Stimulated activated CD4-positive, alpha-beta T cell treated with anti-CD3 and anti-CD28 coated beads, TNF-alpha, amount 100 ng/mL, for 4 hours (primary cell): ENCODE data around the gene ERC2.

Experiments
- DNase-seq, 3 experiments: peaks; one replicate each; pipeline ENCODE4 v3.0.0-alpha.2; 2020; ENCODE audit warnings: low read depth in 3 of 3

ERC2 gene

DNA sequence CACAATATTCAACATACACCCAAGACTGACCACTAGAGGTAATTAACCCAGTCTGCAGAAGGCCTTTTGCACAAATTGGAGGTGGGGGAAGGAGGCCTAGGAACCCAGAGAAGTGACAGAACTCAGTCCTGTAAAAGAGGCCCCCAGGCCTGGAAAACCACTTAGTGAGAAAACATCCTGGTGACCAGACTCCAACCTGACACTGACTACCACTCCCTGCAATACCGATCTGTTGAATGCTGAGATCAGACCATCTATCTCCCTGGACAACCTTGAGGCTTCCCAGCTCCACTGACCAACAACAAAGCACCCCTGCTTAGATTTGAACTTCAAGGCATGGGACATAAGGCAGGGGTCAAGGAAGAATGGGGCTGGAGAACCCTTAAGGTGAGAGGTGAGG, 719.2 kb downstream of the ERC2 start:
- no peak for DNase-seq

DNA sequence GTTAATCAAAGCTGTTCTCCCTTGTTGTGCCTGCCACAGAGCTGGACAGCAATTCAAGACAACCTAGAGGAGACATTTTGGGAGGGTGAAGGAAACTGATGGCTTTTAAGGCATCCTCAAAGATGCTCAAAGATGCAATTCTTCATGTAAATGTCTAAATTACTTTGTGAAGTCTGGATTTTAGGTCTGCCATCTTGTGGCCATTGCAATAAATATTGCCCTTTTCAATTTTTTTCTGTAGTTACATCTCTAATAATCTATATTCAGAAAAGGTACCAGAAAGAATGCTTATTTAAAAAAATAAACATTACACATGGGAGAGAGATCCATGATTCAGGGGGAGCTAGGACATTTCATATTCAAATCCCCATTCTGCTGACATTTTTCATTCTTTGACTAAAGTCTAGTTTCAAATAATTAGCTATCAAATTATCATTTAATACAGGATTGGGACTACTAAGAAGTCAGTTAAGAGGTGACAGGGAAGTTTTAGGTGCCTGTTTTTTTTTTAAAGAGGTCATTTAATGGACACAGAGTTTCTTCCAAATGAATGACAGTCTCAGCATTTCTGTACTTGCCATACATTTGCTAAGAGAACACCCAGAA, 721.4 kb downstream of the ERC2 start:
- no peak for DNase-seq

DNA sequence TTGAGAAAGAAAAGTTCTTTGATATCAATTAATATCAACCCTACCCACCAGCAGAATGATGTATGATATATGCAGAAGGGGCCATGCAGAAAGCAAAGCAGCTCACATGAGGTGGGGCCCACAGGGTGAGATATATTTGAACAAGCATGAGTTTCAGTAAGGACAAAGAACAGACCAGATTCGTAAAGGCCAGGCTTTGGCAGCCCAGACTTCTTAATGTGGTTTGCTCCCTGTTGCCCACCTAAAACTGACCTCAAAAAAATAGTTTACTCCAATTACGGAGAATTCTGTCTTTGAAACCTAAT, 725.5 kb downstream of the ERC2 start:
- DNase-seq: no peak

GRCh38 chr3:55742022-55742831, 726.0 kb downstream of the ERC2 start:
- DNase-seq: no peak

DNA sequence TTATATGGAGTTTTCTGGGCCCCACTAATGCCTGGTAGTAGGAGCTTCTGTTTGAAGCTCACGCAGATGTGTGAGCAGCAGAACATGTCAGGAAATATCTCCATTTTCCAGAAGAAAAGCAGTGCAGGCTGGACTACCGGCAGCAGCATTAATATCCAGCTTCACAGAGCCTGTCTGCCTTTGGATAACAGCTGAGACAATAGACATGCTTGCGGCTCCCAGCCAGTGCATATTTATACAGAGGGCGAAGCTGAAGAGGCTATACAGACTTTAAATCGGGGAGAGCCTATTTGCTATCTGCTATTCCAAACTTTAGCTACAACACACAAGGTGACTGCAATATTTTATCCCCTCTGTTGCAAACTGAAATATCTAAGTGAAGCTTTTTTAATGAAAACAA, 731.1 kb downstream of the ERC2 start:
- DNase-seq: no peak

DNA sequence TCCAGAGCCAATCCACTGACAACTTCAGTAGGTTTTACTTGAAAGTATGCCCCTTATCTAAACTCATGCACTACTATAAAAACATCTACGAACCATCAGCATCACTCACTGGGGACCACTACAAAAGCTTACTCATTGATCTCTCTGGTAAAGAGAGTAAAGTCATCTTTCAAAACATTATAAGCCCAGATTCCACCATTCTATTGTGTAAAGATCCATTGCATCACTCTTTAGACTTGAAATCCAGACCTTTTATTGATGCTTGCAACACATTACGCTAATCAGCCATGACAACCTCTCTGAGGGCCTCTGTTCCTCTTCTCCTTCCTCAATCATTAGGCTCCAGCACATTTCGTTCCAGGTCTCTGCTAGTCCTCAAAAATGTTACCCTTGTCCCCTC, 732.3 kb downstream of the ERC2 start:
- DNase-seq: no peak

- DNase-seq: no peak
Measured at GRCh38 chr3:55731741-55732140, 736.5 kb downstream of the ERC2 start.

- no peak for DNase-seq
Measured at GRCh38 chr3:55729546-55729945, 738.7 kb downstream of the ERC2 start.

DNA sequence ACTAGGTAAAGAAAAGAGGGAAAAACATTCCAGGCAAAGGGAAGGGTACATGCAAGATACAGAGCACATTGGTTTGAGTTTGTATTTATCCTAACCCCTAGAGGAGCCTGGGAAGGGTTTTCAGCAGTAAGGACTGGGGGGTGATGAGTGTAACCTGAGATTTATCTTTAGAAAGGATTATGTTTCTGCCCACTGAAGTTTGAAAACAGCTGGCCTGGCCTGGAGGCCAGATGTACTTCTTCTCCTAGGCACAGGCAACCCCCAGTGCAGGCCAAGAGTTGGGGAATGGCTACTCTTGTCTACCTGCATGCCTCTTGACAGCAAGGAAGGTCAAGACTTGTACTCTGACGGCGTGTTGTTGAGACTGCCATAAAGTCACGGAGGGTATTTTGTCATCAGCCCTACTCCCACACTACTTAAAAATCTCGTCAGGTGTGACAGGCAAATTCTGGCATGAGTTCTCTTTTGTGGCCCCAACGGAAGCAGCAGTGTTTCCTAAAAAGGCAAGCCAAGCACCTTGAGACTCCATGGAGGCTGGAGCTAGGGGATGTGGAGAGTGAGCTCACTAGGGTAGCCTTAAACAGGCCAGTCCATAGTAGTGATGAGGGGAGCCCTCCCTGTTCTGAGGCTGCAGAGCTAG, 739.7 kb downstream of the ERC2 start:
- DNase-seq: no peak

DNA sequence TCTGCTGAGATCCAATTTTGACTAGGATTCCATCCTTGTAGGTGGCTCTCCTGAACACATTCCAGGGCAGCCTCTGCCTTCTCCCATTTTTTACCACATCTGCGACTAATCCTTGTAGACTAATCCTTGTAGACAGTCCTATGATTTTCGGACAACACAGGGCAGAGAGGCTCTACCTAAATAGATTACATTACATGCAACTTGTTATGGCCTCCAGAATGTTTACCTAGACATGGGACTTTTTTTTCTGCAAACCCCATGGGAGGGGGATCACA, 741.8 kb downstream of the ERC2 start:
- DNase-seq: no peak

GRCh38 chr3:55725681-55726500, 742.4 kb downstream of the ERC2 start:
- DNase-seq: no peak

GRCh38 chr3:55724821-55725220, 743.4 kb downstream of the ERC2 start:
- DNase-seq: no peak

GRCh38 chr3:55724407-55724784, 743.9 kb downstream of the ERC2 start:
- no peak for DNase-seq

- no peak for DNase-seq
Measured at GRCh38 chr3:55723653-55724406, 744.4 kb downstream of the ERC2 start.

DNA sequence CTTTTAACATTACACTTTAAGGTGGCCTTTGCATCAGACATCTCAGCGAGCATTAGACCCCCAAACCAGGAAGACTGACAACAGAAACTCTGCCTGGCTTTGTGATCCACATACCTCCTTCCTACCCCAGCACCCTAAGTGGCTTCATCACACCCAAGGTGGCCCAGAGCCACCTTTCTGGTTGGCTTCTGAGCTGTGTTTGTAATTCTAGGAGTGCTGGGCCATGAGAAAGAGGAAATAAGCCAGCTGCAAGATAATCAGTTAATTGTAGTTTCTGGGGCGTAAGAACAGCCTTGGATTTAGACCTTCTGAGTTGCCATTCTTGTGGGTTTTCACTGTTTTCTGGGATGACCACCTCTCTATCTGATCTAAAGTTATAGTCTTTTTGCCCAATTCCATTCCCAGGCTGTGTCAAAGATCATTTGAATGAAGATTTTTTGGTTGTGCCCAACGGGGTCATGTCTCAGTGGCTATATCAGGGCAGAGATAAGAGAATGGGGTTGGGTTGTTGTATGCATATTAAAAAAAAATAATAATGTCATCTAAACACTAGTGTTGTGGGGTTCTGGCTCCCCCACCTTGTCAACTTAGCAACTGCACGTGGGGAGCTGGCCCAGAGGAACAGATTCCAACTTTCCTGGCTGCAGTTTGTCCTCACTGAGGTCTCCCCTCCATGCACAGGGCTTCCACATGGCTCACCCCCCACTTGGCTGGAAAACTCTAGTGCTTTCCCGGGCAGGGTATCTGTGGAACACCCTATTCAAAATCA, 746.4 kb downstream of the ERC2 start:
- no peak for DNase-seq

DNA sequence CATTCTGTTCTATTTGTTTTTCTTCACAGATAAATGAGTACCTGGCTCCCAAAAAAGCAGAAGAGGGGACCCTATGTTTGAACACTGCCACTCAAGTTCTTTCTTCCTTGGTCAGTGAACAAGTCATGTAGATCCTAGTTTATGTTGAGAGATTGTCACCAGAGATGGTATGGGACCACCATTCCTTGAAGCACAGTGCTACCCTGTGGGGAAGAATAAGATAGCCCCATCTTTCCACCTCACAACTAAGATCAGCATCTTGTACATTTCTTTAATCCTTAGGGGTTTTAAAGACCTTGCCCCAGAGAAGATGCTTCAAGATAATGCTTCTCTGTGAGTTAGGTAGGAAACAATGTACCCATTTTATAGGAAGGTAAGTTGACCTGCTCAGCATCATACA, 747.7 kb downstream of the ERC2 start:
- no peak for DNase-seq

DNA sequence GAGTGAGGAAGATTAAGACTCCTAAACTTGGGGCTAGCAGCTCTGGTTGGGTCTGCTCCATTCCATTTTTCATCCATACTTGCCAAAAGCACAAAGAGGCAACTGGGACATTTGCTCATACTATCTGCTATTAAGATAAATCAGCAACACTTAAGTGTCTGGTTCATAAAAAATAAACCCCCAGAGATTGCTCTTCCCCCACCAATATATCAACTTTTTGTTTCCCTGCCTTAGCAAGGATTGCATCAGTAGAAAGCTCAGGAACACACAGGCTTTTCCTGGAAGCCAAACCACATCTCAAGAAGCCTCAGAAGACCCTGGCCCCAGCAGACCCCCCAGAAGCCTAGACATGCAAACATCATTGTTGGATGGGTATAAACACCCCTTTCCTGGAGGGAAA, 748.8 kb downstream of the ERC2 start:
- DNase-seq: no peak

DNA sequence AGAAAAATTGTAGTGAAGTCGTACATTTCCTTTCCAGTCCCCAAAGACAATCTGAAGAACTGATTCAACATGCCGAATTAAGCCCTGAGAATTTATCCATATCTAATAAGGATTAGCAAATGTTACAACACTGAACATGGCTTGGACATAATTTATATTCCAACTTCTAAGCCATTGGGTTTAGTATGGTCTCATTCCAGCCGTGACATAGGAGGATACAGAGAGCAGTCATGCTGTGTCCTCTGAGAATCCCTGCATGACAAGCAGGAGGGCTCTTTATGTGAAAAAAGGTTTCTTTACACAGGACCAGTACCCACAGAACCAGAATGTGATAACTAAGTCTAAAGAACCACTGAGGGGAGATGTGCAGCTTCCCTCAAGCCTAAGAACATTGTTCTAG, 749.3 kb downstream of the ERC2 start:
- DNase-seq: no peak

GRCh38 chr3:55718521-55718921, 749.7 kb downstream of the ERC2 start:
- DNase-seq: no peak

- no peak for DNase-seq
Measured at GRCh38 chr3:55718074-55718473, 750.2 kb downstream of the ERC2 start.

DNA sequence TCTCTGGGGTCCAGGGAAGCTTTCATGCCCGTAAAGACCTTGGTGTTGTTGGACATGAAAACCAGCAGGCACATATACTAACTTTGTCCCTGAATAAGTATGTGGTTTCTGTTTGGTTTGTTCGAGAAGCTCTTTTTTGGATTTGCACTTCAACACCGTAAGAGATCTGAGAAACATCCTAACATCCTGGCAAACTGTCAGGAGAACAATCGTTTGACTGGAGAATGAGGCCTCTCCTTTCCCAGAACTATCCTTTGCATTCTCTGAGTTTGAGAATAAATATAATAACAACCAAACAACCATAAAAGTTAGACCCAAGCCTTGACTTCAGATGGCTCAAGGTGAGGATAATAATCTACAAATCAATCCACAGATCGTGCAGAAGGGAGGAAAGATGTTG, 750.8 kb downstream of the ERC2 start:
- DNase-seq: no peak
